ENCODE results near the gene SERINC1.
"Not testable (repeated sequence)": the region's sequence is repeated elsewhere in the genome, so short reads cannot be mapped to it uniquely, and the experiment has no call there.

The SERINC1 gene

GRCh38 chr6:122471107-122472021, at the start of gene SERINC1:
TSS of gene SERINC1 (minus strand) at chr6:122471807. CDS start at chr6:122471737, 70 bp downstream.
- ChIA-PET CTCF (interaction anchor here (0.8 to 5.7 kb wide), 3 partner anchors 20 to 367 kb away, joined by 3 to 58 read pairs (median 13); no protein-coding TSS in a partner anchor), POLR2A (interaction anchor here (0.7 to 1.5 kb wide), 4 partner anchors 25 to 318 kb away, joined by 3 to 5 read pairs (median 4); partner anchors contain the start of genes HSF2 and SMPDL3A)
- H3K4me3 ChIP-seq (ENCODE audit: low read depth, low read length) = peak within 1 kb of the TSS; percentile 97
- no peak for TF ChIP-seq CTCF (IDR thresholded peaks at IDR 0.05; ENCODE audit: insufficient read depth, low read length, missing control alignments)
- DNase-seq (ENCODE audit: low read depth, low spot score) = peak; percentile 61

- POLR2A ChIA-PET = no interaction called here
- no peak for DNase-seq (ENCODE audit: low read depth, low spot score)
- CTCF ChIA-PET = interaction anchor here (4.0 kb wide), 1 partner anchor 20 kb away, joined by 14 read pairs; no protein-coding TSS in a partner anchor
- no peak for TF ChIP-seq CTCF (IDR thresholded peaks at IDR 0.05; ENCODE audit: insufficient read depth, low read length, missing control alignments)
- H3K4me3 ChIP-seq (ENCODE audit: low read depth, low read length) = no peak overlapping the region
These were observed 39.8 kb upstream of the SERINC1 start for GRCh38 chr6:122511193-122511924.

- CTCF ChIA-PET; DNase-seq (ENCODE audit: low read depth, low spot score); POLR2A ChIA-PET; H3K4me3 ChIP-seq (ENCODE audit: low read depth, low read length): not testable (repeated sequence)
These were observed 33.6 kb upstream of the SERINC1 start for GRCh38 chr6:122505170-122505569.

- no peak for DNase-seq (ENCODE audit: low read depth, low spot score)
- CTCF ChIA-PET = no interaction called here
- TF ChIP-seq CTCF (IDR thresholded peaks at IDR 0.05; ENCODE audit: insufficient read depth, low read length, missing control alignments) = no peak
- no peak overlapping the region for H3K4me3 ChIP-seq (ENCODE audit: low read depth, low read length)
- POLR2A ChIA-PET = interaction anchor here (0.7 kb wide), 1 partner anchor 192 kb away, joined by 3 read pairs; no protein-coding TSS in a partner anchor
These were observed 29.9 kb upstream of the SERINC1 start for GRCh38 chr6:122501475-122501874.

GRCh38 chr6:122495612-122496011, 24.0 kb upstream of the SERINC1 start:
- no peak for TF ChIP-seq CTCF (IDR thresholded peaks at IDR 0.05; ENCODE audit: insufficient read depth, low read length, missing control alignments)
- DNase-seq (ENCODE audit: low read depth, low spot score) = no peak
- no peak overlapping the region for H3K4me3 ChIP-seq (ENCODE audit: low read depth, low read length)
- ChIA-PET CTCF (interaction anchor here (0.9 to 1.6 kb wide), 4 partner anchors 31 to 231 kb away, joined by 3 to 7 read pairs (median 4); no protein-coding TSS in a partner anchor), POLR2A (no interaction called here)

GRCh38 chr6:122494665-122495272, 23.2 kb upstream of the SERINC1 start:
- CTCF ChIA-PET = interaction anchor here (0.9 to 1.0 kb wide), 2 partner anchors 32 to 36 kb away, joined by 3 read pairs; no protein-coding TSS in a partner anchor
- POLR2A ChIA-PET = no interaction called here
- no peak overlapping the region for H3K4me3 ChIP-seq (ENCODE audit: low read depth, low read length)
- TF ChIP-seq CTCF (IDR thresholded peaks at IDR 0.05; ENCODE audit: insufficient read depth, low read length, missing control alignments) = no peak
- no peak for DNase-seq (ENCODE audit: low read depth, low spot score)
